GM12801 (cell line): ENCODE data around the gene RALGDS.

Source experiments
- CTCF ChIP-seq: IDR thresholded peaks from one replicate; pipeline ENCODE4 v1.5.1; 2011; ENCODE audit warnings: control low read depth; ENCODE audit not compliant: insufficient read length; ENCODE audit errors: extremely low read depth

Gene RALGDS

GRCh38 chr9:133108794-133109641 lies 12.0 kb downstream of the RALGDS start:
- TF ChIP-seq CTCF: no peak

GRCh38 chr9:133107961-133108793 lies 12.9 kb downstream of the RALGDS start:
- no peak for TF ChIP-seq CTCF

GRCh38 chr9:133107245-133107722 lies 13.8 kb downstream of the RALGDS start:
- TF ChIP-seq CTCF: no peak

GRCh38 chr9:133106511-133107244 lies 14.4 kb downstream of the RALGDS start:
- TF ChIP-seq CTCF: no peak

- TF ChIP-seq CTCF: no peak
Measured at GRCh38 chr9:133105461-133105770, 15.6 kb downstream of the RALGDS start.

GRCh38 chr9:133104718-133105460 lies 16.2 kb downstream of the RALGDS start:
- no peak for TF ChIP-seq CTCF
